Naive thymus-derived CD4-positive, alpha-beta T cell (primary cell): ENCODE data around the gene GLRB. TPM values are rescaled to one million over a fixed set of nuclear protein-coding genes. Genes with fewer than 3 reads are reported as not detected.

Source experiments
- ATAC-seq: fragments of 150-1000 bp; cut with Tn5 transposase; 2 replicates; pipeline ENCODE4 v1.10.0; 2021; ENCODE audit warnings: mild to moderate bottlenecking, moderate library complexity
- CTCF ChIA-PET: fragments of 350-600 bp; sonication (Branson Sonifier 250); formaldehyde crosslinking; loops from one replicate; lab custom pipeline; 2021; ENCODE audit warnings: antibody characterized with exemption; lab: Charles Lee
- POLR2A ChIA-PET: fragments of 350-600 bp; sonication (Branson Sonifier 250); formaldehyde crosslinking; loops from one replicate; lab custom pipeline; 2021; ENCODE audit warnings: antibody characterized with exemption, inconsistent platforms; lab: Charles Lee
- DNase-seq, 9 donors: peaks; one replicate each; pipeline versions ENCODE4 v3.0.0 to v3.0.0-alpha.2; 2020 to 2022; ENCODE audit warnings: mixed read lengths in 1 of 9
- H3K27ac ChIP-seq: one replicate; pipeline ENCODE4 v1.7.0; 2013; ENCODE audit warnings: mild to moderate bottlenecking, low read depth, low read length, moderate library complexity
- H3K27me3 ChIP-seq, 2 donors: one replicate each; pipeline ENCODE4 v1.7.0; 2013; ENCODE audit warnings: low read length in 2 of 2, mild to moderate bottlenecking in 2 of 2, moderate library complexity in 2 of 2; ENCODE audit not compliant: control insufficient read depth in 2 of 2, insufficient read depth in 2 of 2
- H3K36me3 ChIP-seq, 3 experiments: 1 replicate in 2 of 3; 2 replicates in 1 of 3; pipeline ENCODE4 v1.7.0; 2013; ENCODE audit warnings: low read length in 3 of 3, mild to moderate bottlenecking in 3 of 3, moderate library complexity in 1 of 3; ENCODE audit not compliant: insufficient read depth in 3 of 3, control insufficient read depth in 2 of 3
- H3K4me1 ChIP-seq, 2 donors: one replicate each; pipeline ENCODE4 v1.7.0; 2013; ENCODE audit warnings: low read length in 2 of 2, mild to moderate bottlenecking in 2 of 2, moderate library complexity in 1 of 2; ENCODE audit not compliant: control insufficient read depth in 2 of 2, insufficient read depth in 2 of 2
- H3K4me3 ChIP-seq: 2 replicates; pipeline ENCODE4 v1.7.0; 2013; ENCODE audit warnings: mild to moderate bottlenecking, low read length
- H3K9me3 ChIP-seq, 3 experiments: 1 replicate in 2 of 3; 2 replicates in 1 of 3; pipeline ENCODE4 v1.7.0; 2013; ENCODE audit warnings: low read length in 3 of 3; ENCODE audit not compliant: control insufficient read depth in 2 of 3
- H3K27ac Mint-ChIP-seq, 9 donors: one replicate each; pipeline ENCODE4 v1.8.0; 2020 to 2022; ENCODE audit warnings: mixed read lengths in 9 of 9, mild to moderate bottlenecking in 8 of 9, moderate library complexity in 5 of 9, inconsistent platforms in 2 of 9
- H3K27me3 Mint-ChIP-seq, 5 donors: one replicate each; pipeline ENCODE4 v1.8.0; 2021 to 2022; ENCODE audit warnings: mixed read lengths in 5 of 5, mild to moderate bottlenecking in 1 of 5
- H3K36me3 Mint-ChIP-seq, 5 donors: one replicate each; pipeline ENCODE4 v1.8.0; 2020 to 2022; ENCODE audit warnings: mixed read lengths in 5 of 5, mild to moderate bottlenecking in 3 of 5, inconsistent platforms in 1 of 5
- H3K4me1 Mint-ChIP-seq, 7 donors: one replicate each; pipeline ENCODE4 v1.8.0; 2020 to 2022; ENCODE audit warnings: mixed read lengths in 7 of 7, mild to moderate bottlenecking in 3 of 7, inconsistent platforms in 1 of 7
- H3K4me3 Mint-ChIP-seq, 10 donors: one replicate each; pipeline ENCODE4 v1.8.0; 2020 to 2022; ENCODE audit warnings: mild to moderate bottlenecking in 10 of 10, mixed read lengths in 10 of 10, moderate library complexity in 6 of 10, inconsistent platforms in 2 of 10
- H3K9me3 Mint-ChIP-seq, 11 donors: one replicate each; pipeline ENCODE4 v1.8.0; 2020 to 2022; ENCODE audit warnings: mixed read lengths in 11 of 11, mild to moderate bottlenecking in 4 of 11, inconsistent platforms in 1 of 11, moderate library complexity in 1 of 11
- intact Hi-C, 2 donors: fragments of 100-400 bp; cut with micrococcal nuclease; formaldehyde crosslinking; loops; one replicate each; pipeline ENCODE4 v1.15.1; 2023
- polyA plus RNA-seq, 2 donors: library from polyadenylated mRNA; unstranded; fragments of 300-500 nt; fragmentation: Illumina TruSeq; gene quantifications; one replicate each; pipeline ENCODE4 v1.2.3, GENCODE V29; 2021
- total RNA-seq, 6 experiments: library from RNA in 5 of 6; stranded (reverse) in 5 of 6; gene quantifications; 1 replicate in 5 of 6; 2 replicates in 1 of 6; pipeline ENCODE4 v1.2.3 and lab custom pipeline; 2021 to 2026

GLRB gene
- total and polyA plus RNA-seq, 7 experiments from 2014 or later: not detected

GRCh38 chr4:157079441-157079840, 3.5 kb downstream of the GLRB start:
- DNase-seq (no peak), ATAC-seq (no peak)
- no peaks in the 10 kb centered on the region for H3K27me3 ChIP-seq
- H3K27ac ChIP-seq: no peak overlapping the region
- Mint-ChIP-seq H3K36me3 (no peaks in the 10 kb centered on the region), H3K4me3 (no peak overlapping the region), H3K27me3 (peaks cover 9 to 30% (median 25%) of the 10 kb centered on the region in 5 donors), H3K27ac (no peak overlapping the region), H3K9me3 (peaks cover 0 to 3% (median 0%) of the 10 kb centered on the region in 11 donors), H3K4me1 (peaks cover 0 to 2% (median 0%) of the 10 kb centered on the region in 7 donors)
- ChIA-PET POLR2A (no interaction called here), CTCF (no interaction called here)
- no peaks in the 10 kb centered on the region for H3K4me1 ChIP-seq
- H3K36me3 ChIP-seq: no peaks in the 10 kb centered on the region
- no peaks in the 10 kb centered on the region for H3K9me3 ChIP-seq
- intact Hi-C loops: no loop called here
- no peak overlapping the region for H3K4me3 ChIP-seq

GRCh38 chr4:157080605-157081004, 4.7 kb downstream of the GLRB start:
- ATAC-seq: no peak
- DNase-seq: no peak
- no peak overlapping the region for H3K27ac Mint-ChIP-seq
- ChIA-PET POLR2A (no interaction called here), CTCF (no interaction called here)
- Histone ChIP-seq H3K36me3 (no peaks in the 10 kb centered on the region), H3K9me3 (no peaks in the 10 kb centered on the region), H3K4me1 (no peaks in the 10 kb centered on the region), H3K27ac (no peak overlapping the region), H3K4me3 (no peak overlapping the region), H3K27me3 (no peaks in the 10 kb centered on the region)
- peaks cover 0 to 2% (median 0%) of the 10 kb centered on the region in 7 donors for H3K4me1 Mint-ChIP-seq
- no peak overlapping the region for H3K4me3 Mint-ChIP-seq
- intact Hi-C loops: no loop called here
- peaks cover 9 to 19% (median 14%) of the 10 kb centered on the region in 5 donors for H3K27me3 Mint-ChIP-seq
- H3K36me3 Mint-ChIP-seq: no peaks in the 10 kb centered on the region
- H3K9me3 Mint-ChIP-seq: peaks cover 0 to 2% (median 0%) of the 10 kb centered on the region in 11 donors

GRCh38 chr4:157095716-157096115, 19.8 kb downstream of the GLRB start:
- POLR2A ChIA-PET: no interaction called here
- Histone ChIP-seq H3K9me3 (peaks cover 0 to 3% (median 0%) of the 10 kb centered on the region in 3 experiments), H3K4me3 (no peak overlapping the region), H3K27me3 (no peaks in the 10 kb centered on the region), H3K4me1 (no peaks in the 10 kb centered on the region), H3K27ac (no peak overlapping the region), H3K36me3 (no peaks in the 10 kb centered on the region)
- Mint-ChIP-seq H3K36me3 (no peaks in the 10 kb centered on the region), H3K27me3 (no peaks in the 10 kb centered on the region), H3K27ac (no peak overlapping the region), H3K4me3 (no peak overlapping the region), H3K4me1 (no peaks in the 10 kb centered on the region), H3K9me3 (peaks cover 0 to 9% (median 3%) of the 10 kb centered on the region in 11 donors)
- ATAC-seq (no peak), DNase-seq (no peak)
- intact Hi-C loops: no loop called here
- CTCF ChIA-PET: interaction anchor here (0.7 kb wide), 1 partner anchor 46 kb away, joined by 3 read pairs; no protein-coding TSS in a partner anchor

GRCh38 chr4:157096439-157096838, 20.5 kb downstream of the GLRB start:
- Mint-ChIP-seq H3K27ac (no peak overlapping the region), H3K36me3 (no peaks in the 10 kb centered on the region), H3K9me3 (peaks cover 0 to 9% (median 3%) of the 10 kb centered on the region in 11 donors), H3K27me3 (no peaks in the 10 kb centered on the region), H3K4me1 (no peaks in the 10 kb centered on the region), H3K4me3 (no peak overlapping the region)
- DNase-seq (no peak), ATAC-seq (no peak)
- ChIA-PET CTCF (no interaction called here), POLR2A (no interaction called here)
- Histone ChIP-seq H3K9me3 (peaks cover 0 to 3% (median 0%) of the 10 kb centered on the region in 3 experiments), H3K4me1 (no peaks in the 10 kb centered on the region), H3K36me3 (no peaks in the 10 kb centered on the region), H3K4me3 (no peak overlapping the region), H3K27ac (no peak overlapping the region), H3K27me3 (no peaks in the 10 kb centered on the region)
- intact Hi-C loops: no loop called here

- no peak for DNase-seq
- no peaks in the 10 kb centered on the region for H3K4me1 Mint-ChIP-seq
These were observed 23.6 kb downstream of the GLRB start for GRCh38 chr4:157099506-157099905.

GRCh38 chr4:157104541-157104940, 28.6 kb downstream of the GLRB start:
- no peak overlapping the region for H3K27ac ChIP-seq
- ATAC-seq: no peak
- no peaks in the 10 kb centered on the region for H3K27me3 Mint-ChIP-seq
- H3K9me3 ChIP-seq: no peaks in the 10 kb centered on the region
- no peak overlapping the region for H3K4me3 ChIP-seq
- H3K9me3 Mint-ChIP-seq: peaks cover 0 to 16% (median 4%) of the 10 kb centered on the region in 11 donors
- H3K36me3 ChIP-seq: no peaks in the 10 kb centered on the region
- ChIA-PET POLR2A (no interaction called here), CTCF (no interaction called here)
- no peaks in the 10 kb centered on the region for H3K27me3 ChIP-seq
- no peaks in the 10 kb centered on the region for H3K4me1 Mint-ChIP-seq
- no peak overlapping the region for H3K4me3 Mint-ChIP-seq
- H3K36me3 Mint-ChIP-seq: no peaks in the 10 kb centered on the region
- no peaks in the 10 kb centered on the region for H3K4me1 ChIP-seq
- no peak for DNase-seq
- intact Hi-C loops: no loop called here
- H3K27ac Mint-ChIP-seq: no peak overlapping the region

More at GRCh38 chr4:157099506-157099905, 23.6 kb downstream of the GLRB start:
- Mint-ChIP-seq H3K36me3 (no peaks in the 10 kb centered on the region), H3K4me3 (no peak overlapping the region), H3K27me3 (no peaks in the 10 kb centered on the region), H3K27ac (no peak overlapping the region), H3K9me3 (peaks cover 0 to 16% (median 3%) of the 10 kb centered on the region in 11 donors)
- no peak for ATAC-seq
- ChIA-PET POLR2A (no interaction called here), CTCF (no interaction called here)
- H3K9me3 ChIP-seq: peaks cover 0 to 3% (median 0%) of the 10 kb centered on the region in 3 experiments
- H3K4me3 ChIP-seq: no peak overlapping the region
- intact Hi-C loops: no loop called here
- no peaks in the 10 kb centered on the region for H3K4me1 ChIP-seq
- no peaks in the 10 kb centered on the region for H3K27me3 ChIP-seq
- no peaks in the 10 kb centered on the region for H3K36me3 ChIP-seq
- H3K27ac ChIP-seq: no peak overlapping the region

GRCh38 chr4:157114671-157115070, 38.7 kb downstream of the GLRB start:
- no peak overlapping the region for H3K4me3 ChIP-seq

More at GRCh38 chr4:157114671-157115070, 38.7 kb downstream of the GLRB start:
- no peak overlapping the region for H3K4me3 Mint-ChIP-seq
- CTCF ChIA-PET: no interaction called here
- no peaks in the 10 kb centered on the region for H3K27me3 Mint-ChIP-seq
- no peak overlapping the region for H3K27ac ChIP-seq
- H3K27me3 ChIP-seq: no peaks in the 10 kb centered on the region
- no peaks in the 10 kb centered on the region for H3K9me3 ChIP-seq
- no peaks in the 10 kb centered on the region for H3K4me1 Mint-ChIP-seq
- DNase-seq: no peak
- intact Hi-C loops: no loop called here
- H3K27ac Mint-ChIP-seq: no peak overlapping the region
- POLR2A ChIA-PET: no interaction called here
- no peaks in the 10 kb centered on the region for H3K36me3 Mint-ChIP-seq
- no peaks in the 10 kb centered on the region for H3K36me3 ChIP-seq
- H3K9me3 Mint-ChIP-seq: peaks cover 0 to 16% (median 3%) of the 10 kb centered on the region in 11 donors
- no peak for ATAC-seq
- no peaks in the 10 kb centered on the region for H3K4me1 ChIP-seq
